Right cardiac atrium (tissue), 5 donors: ENCODE data around the gene CD7. TPM values are rescaled to one million over a fixed set of nuclear protein-coding genes. Genes with fewer than 3 reads are reported as not detected.

Source experiments
- ATAC-seq, 2 donors: fragments of 200-7000 bp; cut with Tn5 transposase; one replicate each; pipeline versions ENCODE4 v1.8.0 to v1.9.1; 2020; ENCODE audit warnings: moderate library complexity in 2 of 2, mild to moderate bottlenecking in 1 of 2
- DNase-seq, 3 donors: peaks; one replicate each; pipeline ENCODE4 v3.0.0-alpha.2; 2020
- H3K27ac ChIP-seq: one replicate; pipeline ENCODE4 v1.5.1; 2013; ENCODE audit warnings: mild to moderate bottlenecking, low read length, control low read depth, moderate library complexity
- H3K27me3 ChIP-seq: one replicate; pipeline ENCODE4 v1.6.1; 2013; ENCODE audit not compliant: control insufficient read depth, insufficient read depth
- H3K4me1 ChIP-seq: one replicate; pipeline ENCODE4 v1.6.1; 2013; ENCODE audit warnings: low read length; ENCODE audit not compliant: control insufficient read depth, insufficient read depth
- H3K4me3 ChIP-seq: one replicate; pipeline ENCODE4 v1.5.1; 2013; ENCODE audit warnings: low read length, control low read depth
- H3K9me3 ChIP-seq: one replicate; pipeline ENCODE4 v1.6.1; 2013; ENCODE audit warnings: low read length; ENCODE audit not compliant: control insufficient read depth
- WGBS: extraction: QIAGEN DNeasy Blood & Tissue Kit; methylation state at CpG from one replicate; pipeline ENCODE4 v1.1.7; 2013; 5-methylcytosine and 5-hydroxymethylcytosine counted together
- intact Hi-C, 4 donors: fragments of 100-400 bp; cut with DNase I; formaldehyde crosslinking; loops; one replicate each; pipeline versions ENCODE4 v1.11.0 to v1.14.0; 2022 to 2023
- polyA plus RNA-seq: library from polyadenylated mRNA; stranded (reverse); fragments of 200-250 nt; gene quantifications from one replicate; pipeline ENCODE4 v1.2.3, GENCODE V29; 2013
- total RNA-seq, 4 donors: library from RNA; stranded (reverse); fragmentation: NEBNext Ultra II Directional; extraction: Animal tissue kit (Norgen Biotek cat#: 25700); gene quantifications; one replicate each; pipeline ENCODE4 v1.2.1, GENCODE V29; 2021
- donor health status: healthy with polysubstance abuse.
- donor health status: DM: no; HTN: yes; CAD: no.
- donor health status: DM: no; HTN: no; CAD: no.
- donor health status: DM: no; HTN: yes; CAD: no; lungs with severe emphysema.
- donor health status: DM: yes; HTN: yes; CAD: no.

Gene CD7
- total and polyA plus RNA-seq, 5 donors, result 0.31 to 1.4 (median 0.56) TPM

GRCh38 chr17:82281076-82281475 lies 36.3 kb downstream of the CD7 start:
- 77% methylated on average over 7 of the region's 7 CpGs for WGBS
- no peak for ATAC-seq
- H3K27me3 ChIP-seq, result no peaks in the 10 kb centered on the region
- intact Hi-C loops, result no loop called here
- no peak overlapping the region for H3K4me3 ChIP-seq
- no peak overlapping the region for H3K27ac ChIP-seq
- DNase-seq, result peak in 1 of 3 donors; percentile 41
- H3K4me1 ChIP-seq, result no peaks in the 10 kb centered on the region
- H3K9me3 ChIP-seq, result no peaks in the 10 kb centered on the region

GRCh38 chr17:82280537-82280936 lies 36.9 kb downstream of the CD7 start:
- no peak for ATAC-seq
- WGBS, result 95% methylated on average over 8 of the region's 8 CpGs
- H3K4me1 ChIP-seq, result no peaks in the 10 kb centered on the region
- no peaks in the 10 kb centered on the region for H3K27me3 ChIP-seq
- no peaks in the 10 kb centered on the region for H3K9me3 ChIP-seq
- intact Hi-C loops, result no loop called here
- H3K27ac ChIP-seq, result no peak overlapping the region
- no peak overlapping the region for H3K4me3 ChIP-seq
- peak in 1 of 3 donors; percentile 14 for DNase-seq

GRCh38 chr17:82278786-82279391 lies 38.5 kb downstream of the CD7 start:
- Histone ChIP-seq H3K9me3 (no peaks in the 10 kb centered on the region), H3K27ac (no peak overlapping the region), H3K27me3 (no peaks in the 10 kb centered on the region), H3K4me3 (no peak overlapping the region), H3K4me1 (peaks cover 2% of the 10 kb centered on the region)
- DNase-seq (peak in 1 of 3 donors; percentile 52), ATAC-seq (no peak)
- WGBS, result 66% methylated on average over 16 of the region's 16 CpGs
- intact Hi-C loops, result no loop called here

- H3K9me3 ChIP-seq, result no peaks in the 10 kb centered on the region
- ATAC-seq, result no peak
- H3K27ac ChIP-seq, result no peak overlapping the region
- H3K27me3 ChIP-seq, result no peaks in the 10 kb centered on the region
- DNase-seq, result no peak
- peaks cover 2% of the 10 kb centered on the region for H3K4me1 ChIP-seq
- H3K4me3 ChIP-seq, result no peak overlapping the region
- 77% methylated on average over 9 of the region's 9 CpGs for WGBS
- intact Hi-C loops, result no loop called here
These were observed 39.1 kb downstream of the CD7 start for GRCh38 chr17:82278308-82278707.

- 68% methylated on average over 12 of the region's 12 CpGs for WGBS
- intact Hi-C loops, result no loop called here
- H3K4me3 ChIP-seq, result no peak overlapping the region
These were observed 39.6 kb downstream of the CD7 start for GRCh38 chr17:82277851-82278250.

GRCh38 chr17:82276938-82277337 lies 40.5 kb downstream of the CD7 start:
- no peak for ATAC-seq
- no peak for DNase-seq
- H3K27me3 ChIP-seq, result no peaks in the 10 kb centered on the region
- no peak overlapping the region for H3K27ac ChIP-seq
- intact Hi-C loops, result no loop called here
- 93% methylated on average over 5 of the region's 5 CpGs for WGBS
- H3K9me3 ChIP-seq, result no peaks in the 10 kb centered on the region
- peaks cover 2% of the 10 kb centered on the region for H3K4me1 ChIP-seq
- no peak overlapping the region for H3K4me3 ChIP-seq

More at GRCh38 chr17:82277851-82278250, 39.6 kb downstream of the CD7 start:
- Histone ChIP-seq H3K27ac (no peak overlapping the region), H3K27me3 (no peaks in the 10 kb centered on the region), H3K4me1 (peaks cover 2% of the 10 kb centered on the region), H3K9me3 (no peaks in the 10 kb centered on the region)
- peak in 1 of 3 donors; percentile 22 for DNase-seq
- ATAC-seq, result no peak

- intact Hi-C loops, result no loop called here
- DNase-seq (peak in 1 of 3 donors; percentile 43), ATAC-seq (no peak)
- H3K9me3 ChIP-seq, result no peaks in the 10 kb centered on the region
- no peak overlapping the region for H3K4me3 ChIP-seq
- H3K27ac ChIP-seq, result no peak overlapping the region
- no peaks in the 10 kb centered on the region for H3K27me3 ChIP-seq
- peaks cover 5% of the 10 kb centered on the region for H3K4me1 ChIP-seq
- WGBS, result 92% methylated on average over 14 of the region's 14 CpGs
These were observed 42.1 kb downstream of the CD7 start for GRCh38 chr17:82275326-82275725.

GRCh38 chr17:82274134-82275020 lies 43.0 kb downstream of the CD7 start:
- peak overlapping the region; percentile 98 for H3K4me3 ChIP-seq
- no peaks in the 10 kb centered on the region for H3K9me3 ChIP-seq
- H3K4me1 ChIP-seq, result peaks cover 7% of the 10 kb centered on the region
- 73% methylated on average over 27 of the region's 27 CpGs for WGBS
- no peak overlapping the region for H3K27ac ChIP-seq
- peak in 1 of 3 donors; percentile 51 for DNase-seq
- H3K27me3 ChIP-seq, result no peaks in the 10 kb centered on the region
- no peak for ATAC-seq
- intact Hi-C loops, result no loop called here

GRCh38 chr17:82273327-82274133 lies 43.9 kb downstream of the CD7 start, which contains the start of gene CSNK1D:
CSNK1D (minus strand) TSS chr17:82273700; CDS start chr17:82273381, 319 bp downstream.
- peak within 1 kb of the TSS; percentile 80 for H3K27ac ChIP-seq
- WGBS, result 4% methylated on average over 80 of the region's 80 CpGs
- H3K4me1 ChIP-seq, result peaks cover 11% of the 10 kb centered on the region
- no peaks in the 10 kb centered on the region for H3K27me3 ChIP-seq
- H3K4me3 ChIP-seq, result peak within 1 kb of the TSS; percentile 98
- peak; percentile 92 to 98 (median 97) for DNase-seq
- H3K9me3 ChIP-seq, result no peaks in the 10 kb centered on the region
- intact Hi-C loops, result no loop called here
- ATAC-seq, result peak; percentile 93 to 95

GRCh38 chr17:82272495-82273326 lies 44.7 kb downstream of the CD7 start:
- Histone ChIP-seq H3K27ac (peak overlapping the region; percentile 80), H3K27me3 (no peaks in the 10 kb centered on the region), H3K4me3 (peak overlapping the region; percentile 98), H3K4me1 (peaks cover 15% of the 10 kb centered on the region), H3K9me3 (no peaks in the 10 kb centered on the region)
- intact Hi-C loops, result no loop called here
- peak; percentile 23 to 62 for ATAC-seq
- peak; percentile 62 to 86 (median 81) for DNase-seq
- under 1% methylated on average over 57 of the region's 57 CpGs for WGBS
